ENCODE data around the gene MEF2D.

The MEF2D gene

DNA sequence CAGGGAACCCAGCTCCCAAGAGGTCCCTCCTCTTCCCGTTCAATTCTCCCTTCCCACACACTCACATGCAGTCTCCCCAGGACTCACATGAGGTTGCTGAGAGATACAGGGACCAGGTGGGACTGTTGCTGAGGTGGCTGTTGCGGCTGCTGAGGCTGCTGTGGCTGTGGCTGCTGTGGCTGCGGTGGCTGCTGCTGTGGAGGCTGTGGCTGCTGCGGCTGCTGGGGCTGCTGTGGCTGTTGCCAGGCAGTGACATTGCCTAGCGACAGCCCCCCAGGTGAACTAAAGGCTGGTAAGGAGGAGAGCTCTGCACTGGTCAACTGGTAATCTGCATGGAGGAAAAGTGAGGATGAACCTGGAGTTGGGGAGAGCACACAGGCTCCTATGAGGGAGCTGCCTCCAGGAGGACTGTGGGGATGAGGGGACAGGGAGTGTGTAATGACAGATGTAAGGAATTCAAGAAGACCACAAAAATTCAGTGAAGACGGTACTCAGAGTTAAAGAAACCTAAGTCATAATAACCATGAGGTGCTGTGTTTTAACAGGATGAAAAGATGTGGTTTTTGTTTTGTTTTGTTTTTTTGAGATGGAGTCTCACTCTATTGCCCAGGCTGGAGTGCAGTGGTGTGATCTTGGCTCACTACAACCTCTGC is 31.8 kb downstream of the MEF2D start:
- DNase-seq (ENCODE audit: low read depth): peak; percentile 54

DNA sequence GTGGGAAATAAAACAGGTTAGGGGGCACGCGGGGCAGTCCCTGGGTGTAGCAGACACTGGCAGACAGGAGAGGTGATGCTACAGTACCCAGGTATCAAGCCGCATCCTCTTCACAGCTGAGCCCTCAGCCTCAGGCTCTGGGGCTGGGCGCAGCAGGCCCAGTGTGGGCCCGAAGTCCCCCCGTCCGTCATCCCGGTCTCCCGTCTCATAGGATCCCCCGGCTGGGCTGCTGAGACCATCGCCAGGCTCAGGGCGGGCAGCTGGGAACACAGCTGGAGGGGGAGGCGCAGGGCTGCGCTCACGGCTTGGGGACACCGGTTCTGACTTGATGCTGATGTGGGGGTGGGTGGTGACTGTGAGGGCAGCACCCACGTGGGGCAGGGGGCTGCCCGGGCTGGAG is 32.7 kb downstream of the MEF2D start:
- DNase-seq (ENCODE audit: low read depth): no peak

DNA sequence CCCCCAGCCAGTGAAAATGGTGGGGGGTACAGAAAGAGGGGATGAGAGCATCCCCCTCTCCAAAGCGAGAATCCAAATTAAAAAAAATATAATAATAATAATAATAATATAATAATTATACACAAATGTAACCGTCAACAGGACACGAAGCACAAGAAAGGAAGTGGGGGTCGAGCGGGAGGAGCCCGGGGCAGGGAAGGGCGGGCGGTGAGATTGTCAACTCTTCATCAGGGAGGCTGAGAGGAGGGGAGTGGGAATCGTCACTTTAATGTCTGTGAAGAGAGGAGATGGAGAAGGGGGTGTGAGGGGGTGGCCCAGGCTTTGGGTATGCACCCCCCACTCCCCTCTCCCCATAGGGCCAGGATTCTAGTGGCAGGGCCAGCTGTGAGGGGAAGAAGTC is 33.2 kb downstream of the MEF2D start:
- DNase-seq (ENCODE audit: low read depth): no peak

- no peak for DNase-seq (ENCODE audit: low read depth)
Measured at GRCh38 chr1:156465747-156466365, 34.7 kb downstream of the MEF2D start.

GRCh38 chr1:156464825-156465452 is 35.6 kb downstream of the MEF2D start:
- no peak for DNase-seq (ENCODE audit: low read depth)

DNA sequence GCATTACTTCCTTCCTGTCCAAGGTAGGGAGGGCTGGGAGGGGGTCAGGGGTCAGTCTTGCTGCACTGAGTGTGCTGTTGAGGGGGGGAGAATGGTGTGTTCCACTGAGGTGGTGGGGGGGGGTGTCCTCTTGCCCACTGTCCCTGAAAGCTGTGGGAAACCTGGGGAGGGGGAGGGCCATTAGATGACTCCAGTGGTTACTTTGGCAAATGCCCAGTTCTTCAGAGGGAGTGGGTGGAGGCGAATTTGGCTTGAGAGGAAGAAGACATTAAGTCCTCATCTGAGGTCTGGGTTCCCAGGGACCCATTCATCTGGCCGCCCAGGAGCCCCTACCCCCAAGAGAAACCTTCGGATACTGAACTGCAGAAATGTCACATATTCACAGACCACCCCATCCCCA is 36.2 kb downstream of the MEF2D start:
- peak; percentile 41 for DNase-seq (ENCODE audit: low read depth)

DNA sequence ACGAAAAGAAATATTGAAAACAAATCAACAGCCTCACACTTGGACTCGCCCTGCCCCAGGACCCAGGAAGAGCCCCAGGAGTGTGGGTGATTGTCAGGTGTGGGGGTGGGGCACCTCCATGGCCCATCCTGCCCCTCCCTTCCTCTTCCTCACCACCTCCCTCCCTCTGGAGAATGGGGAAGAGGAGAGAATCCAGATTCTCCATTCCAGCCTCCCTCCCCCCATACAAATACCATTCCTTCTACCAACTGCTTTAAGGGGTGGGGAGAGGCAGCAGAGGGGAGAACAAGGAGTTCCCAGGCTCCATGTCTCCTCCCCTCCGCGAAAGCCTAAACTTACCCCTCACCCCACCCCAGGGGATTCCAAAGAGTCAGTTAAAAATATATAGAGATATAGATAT is 36.7 kb downstream of the MEF2D start:
- peak; percentile 48 for DNase-seq (ENCODE audit: low read depth)

DNA sequence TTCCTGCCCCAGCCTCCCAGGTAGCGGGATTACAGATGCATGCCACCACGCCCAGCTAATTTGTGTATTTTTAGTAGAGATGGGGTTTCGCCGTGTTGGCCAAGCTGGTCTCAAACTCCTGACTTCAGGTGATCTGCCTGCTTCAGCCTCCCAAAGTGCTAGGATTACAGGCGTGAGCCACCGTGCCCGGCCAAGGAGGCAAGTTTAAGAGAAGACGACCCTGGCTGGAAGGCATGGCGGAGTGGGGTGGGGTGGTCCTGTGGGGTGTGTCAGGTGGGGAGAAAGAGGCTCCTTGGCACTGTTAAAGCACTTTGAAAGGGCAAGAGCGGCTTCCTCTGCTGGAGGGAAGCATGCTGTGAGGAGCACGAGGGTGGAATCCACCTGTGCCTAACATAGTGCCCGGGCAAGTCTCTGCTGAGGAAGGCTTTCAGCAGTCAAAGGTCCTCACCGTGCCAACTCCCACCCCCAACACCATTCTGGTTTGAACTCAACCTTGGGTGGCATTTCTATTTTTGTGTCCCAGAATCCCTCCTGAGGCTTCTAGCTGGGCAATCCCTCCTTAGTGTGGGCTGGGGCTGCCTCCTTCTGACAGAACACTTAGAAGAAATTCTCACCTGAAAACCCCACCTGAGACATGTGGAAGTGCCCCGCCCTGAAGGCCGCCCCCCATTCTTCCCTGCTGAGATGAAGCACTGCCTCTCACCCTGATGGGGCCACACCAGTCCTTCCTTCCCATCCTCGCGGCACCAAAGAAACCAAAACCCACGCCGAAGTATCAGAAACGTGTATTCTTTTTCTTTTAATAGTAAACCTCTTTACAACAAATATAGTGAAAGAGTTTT is 37.4 kb downstream of the MEF2D start:
- DNase-seq (ENCODE audit: low read depth): no peak

DNA sequence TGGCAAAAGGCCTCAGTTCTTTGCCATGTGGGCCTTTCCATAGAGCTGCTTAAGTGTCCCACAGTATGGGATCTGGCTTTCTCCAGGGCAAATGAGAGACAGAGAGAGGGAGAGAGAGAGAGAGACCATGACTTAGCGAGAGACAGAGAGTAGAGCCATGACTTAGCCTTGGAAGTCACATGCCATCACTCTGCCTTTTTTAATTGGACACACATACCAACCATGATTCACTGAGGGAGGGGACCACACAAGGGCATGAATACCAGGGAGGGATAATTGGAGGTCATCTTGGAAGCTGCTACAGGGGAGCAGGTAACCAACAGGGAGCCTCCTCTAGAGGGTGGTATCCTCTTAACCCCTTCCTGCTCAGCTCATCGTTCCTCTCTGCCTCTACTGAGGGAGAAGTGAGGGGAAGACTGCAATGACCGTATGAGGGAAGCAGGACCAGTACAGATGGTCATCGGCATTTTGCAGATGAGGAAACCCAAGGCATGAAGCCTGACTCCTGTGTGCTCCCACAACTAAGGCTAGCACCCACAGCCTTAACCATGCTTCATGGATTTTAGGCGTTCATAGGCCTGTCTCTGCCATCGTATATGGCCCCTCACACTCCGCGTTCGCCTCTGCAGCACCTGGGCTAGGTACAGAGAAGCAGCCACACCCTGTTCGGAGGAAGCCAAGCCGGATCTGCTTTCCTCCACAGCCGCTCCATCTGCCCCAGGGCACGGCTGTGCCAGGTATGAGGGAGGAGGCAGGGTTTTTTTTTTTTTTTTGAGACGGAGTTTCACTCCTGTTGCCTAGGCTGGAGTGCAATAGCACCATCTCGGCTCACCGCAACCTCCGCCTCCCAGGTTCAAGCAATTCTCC is 38.6 kb downstream of the MEF2D start:
- peak; percentile 62 for DNase-seq (ENCODE audit: low read depth)

DNA sequence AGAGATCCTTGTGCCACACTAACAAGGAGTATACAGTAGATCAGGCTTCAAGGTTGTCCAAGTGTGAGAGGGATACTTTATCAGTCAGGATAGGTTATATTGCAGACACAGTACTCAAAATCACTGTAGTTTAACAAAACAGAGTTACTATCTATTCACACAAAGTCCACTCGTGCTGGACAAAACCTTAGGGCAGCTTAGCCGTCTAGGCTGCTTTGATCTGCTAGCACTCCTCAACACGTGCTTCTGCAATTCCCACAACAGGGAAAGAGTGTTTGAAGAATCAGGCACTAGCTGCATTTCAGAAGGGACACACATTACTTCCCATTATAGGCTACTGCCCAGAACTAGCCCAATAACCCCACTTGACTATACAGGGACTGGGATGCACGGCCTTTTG is 39.5 kb downstream of the MEF2D start:
- DNase-seq (ENCODE audit: low read depth): no peak

- no peak for DNase-seq (ENCODE audit: low read depth)
Measured at GRCh38 chr1:156460525-156460924, 40.0 kb downstream of the MEF2D start.

DNA sequence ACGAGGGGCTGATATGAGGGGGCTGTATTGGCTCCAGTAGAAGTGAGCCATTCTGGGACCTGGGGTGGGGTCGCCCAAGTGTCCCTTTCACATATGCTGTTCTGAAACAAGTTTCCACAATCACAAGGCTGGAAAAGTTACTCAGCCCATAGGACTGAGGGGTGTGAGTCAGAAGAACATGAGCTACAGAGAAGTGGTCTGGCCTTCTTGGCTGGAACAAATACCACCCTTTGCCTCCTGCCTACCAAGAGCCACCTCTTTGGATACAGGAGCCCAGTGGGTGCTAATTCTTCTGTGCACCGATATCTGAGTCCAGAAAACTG is 42.4 kb downstream of the MEF2D start:
- DNase-seq (ENCODE audit: low read depth): peak; percentile 66

- DNase-seq (ENCODE audit: low read depth): peak; percentile 99
Measured at GRCh38 chr1:156456625-156457465, 43.7 kb downstream of the MEF2D start.

GRCh38 chr1:156455362-156455761 is 45.2 kb downstream of the MEF2D start:
- no peak for DNase-seq (ENCODE audit: low read depth)

DNA sequence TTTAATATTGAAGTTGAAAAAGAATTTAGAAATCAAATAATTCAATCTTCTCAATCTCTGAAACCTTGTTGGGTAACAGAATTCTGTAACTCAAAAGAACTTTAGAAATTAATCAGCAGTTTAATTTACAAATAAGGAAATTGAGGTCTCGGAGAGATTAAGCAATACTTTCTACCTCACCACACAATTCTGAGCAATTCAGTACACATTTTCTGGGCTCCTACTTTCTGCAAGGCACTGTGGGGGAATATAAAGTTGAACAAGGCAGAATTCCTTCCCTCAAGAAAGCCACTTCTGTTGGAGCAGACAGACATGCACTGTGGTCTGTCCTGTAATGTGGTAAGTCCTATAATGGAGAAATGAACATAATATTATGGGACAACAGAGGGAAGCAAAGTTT is 47.7 kb downstream of the MEF2D start:
- DNase-seq (ENCODE audit: low read depth): no peak

- DNase-seq (ENCODE audit: low read depth): no peak
Measured at GRCh38 chr1:156451505-156452160, 48.9 kb downstream of the MEF2D start.

GRCh38 chr1:156448134-156448967 is 52.2 kb downstream of the MEF2D start:
- DNase-seq (ENCODE audit: low read depth): no peak

DNA sequence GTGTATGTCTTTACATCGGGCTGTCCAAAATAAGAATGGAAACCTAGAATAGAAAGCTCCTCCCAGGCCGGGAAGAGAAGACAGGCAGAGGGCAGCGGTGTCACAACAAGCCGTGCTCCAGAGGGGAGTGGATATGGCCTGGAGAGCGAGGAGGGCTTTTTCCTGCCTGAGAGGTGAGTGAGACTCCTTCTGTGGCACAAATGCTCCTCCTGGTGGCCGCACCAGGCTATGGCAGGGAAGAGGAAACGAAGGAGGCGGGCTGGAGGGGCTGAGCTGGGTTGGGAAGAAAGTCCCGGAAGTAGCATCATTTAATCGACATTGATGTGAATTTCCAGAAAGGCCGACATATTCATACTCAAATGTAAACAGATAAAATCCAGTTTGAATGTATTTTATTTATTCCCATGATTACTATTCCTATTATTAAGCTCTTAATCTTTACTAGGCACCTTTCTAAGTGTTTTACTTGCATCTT is 54.7 kb downstream of the MEF2D start:
- DNase-seq (ENCODE audit: low read depth): peak; percentile 85

DNA sequence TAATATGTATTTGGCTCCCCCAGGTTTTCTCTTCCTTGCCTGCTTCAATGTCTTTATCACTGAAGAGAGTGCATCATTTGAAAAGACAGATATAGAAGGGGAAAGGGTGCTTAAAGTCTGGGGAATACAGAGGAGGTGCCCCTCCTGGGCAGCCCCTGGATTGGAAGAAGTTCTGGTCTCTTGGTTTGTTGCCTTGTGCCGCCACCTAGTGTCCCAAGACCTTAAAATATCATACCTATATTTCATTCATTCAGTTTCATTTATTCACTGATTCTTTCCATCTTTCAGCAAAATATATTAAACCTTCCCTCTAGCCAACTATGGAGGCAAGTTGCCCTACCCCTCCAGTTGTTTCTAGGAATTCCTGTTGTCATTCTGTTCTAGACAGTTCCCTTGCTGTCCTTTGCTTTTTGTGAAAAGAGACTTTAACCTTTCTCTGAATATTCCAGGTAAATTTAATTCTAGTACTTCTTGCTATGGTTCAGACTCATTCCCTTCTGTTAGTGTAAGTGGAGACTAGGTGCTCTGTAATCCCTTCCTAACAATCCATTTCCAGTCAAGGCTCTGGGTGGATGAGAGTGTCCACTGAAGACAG is 56.1 kb downstream of the MEF2D start:
- DNase-seq (ENCODE audit: low read depth): no peak

Data from EH (cell line).